C4-2B (cell line): Measurements from ENCODE around the gene ANGPTL8.

Experiments
- CTCF ChIP-seq: fragments of 450-650 bp; conservative IDR thresholded peaks from 2 replicates; pipeline ENCODE4 v1.5.1; 2017; ENCODE audit warnings: mild to moderate bottlenecking
- ZFX ChIP-seq: fragments of 450-650 bp; IDR thresholded peaks from 2 replicates; pipeline ENCODE4 v1.6.1; 2017

DNA sequence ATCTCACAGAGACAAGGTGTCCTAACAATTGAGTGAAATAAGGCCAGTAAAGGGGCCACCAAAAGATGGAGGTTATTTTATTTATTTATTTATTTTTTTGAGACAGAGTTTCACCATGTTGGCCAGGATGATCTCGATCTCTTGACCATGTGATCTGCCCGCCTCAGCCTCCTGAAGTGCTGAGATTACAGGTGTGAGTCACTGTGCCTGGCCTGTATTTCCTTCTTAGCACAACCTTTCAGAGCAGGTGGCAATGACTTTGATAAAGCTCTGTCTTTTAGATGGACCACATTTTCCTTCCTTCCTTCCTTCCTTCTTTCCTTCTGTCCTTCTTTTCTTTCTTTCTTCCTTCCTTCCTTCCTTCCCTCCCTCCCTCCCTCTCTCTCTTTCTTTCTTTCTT, 33.9 kb downstream of the ANGPTL8 start:
- TF ChIP-seq CTCF = no peak
- TF ChIP-seq ZFX = no peak
